Stimulated activated naive CD8-positive, alpha-beta T cell treated with anti-CD3 and anti-CD28 coated beads, Interleukin-15, amount 100 ng/mL, for 72 hours (primary cell): Measurements from ENCODE around the gene SCUBE1.

Experiments
- ATAC-seq: fragments of 150-1000 bp; cut with Tn5 transposase; 2 replicates; pipeline ENCODE4 v1.10.0; 2021; ENCODE audit warnings: mild to moderate bottlenecking, moderate library complexity
- DNase-seq, 2 donors: peaks; one replicate each; pipeline ENCODE4 v3.0.0; 2021 to 2022
- H3K27ac Mint-ChIP-seq, 2 donors: one replicate each; pipeline ENCODE4 v1.8.0; 2022; ENCODE audit warnings: mild to moderate bottlenecking in 2 of 2, mixed read lengths in 2 of 2, moderate library complexity in 2 of 2
- H3K27me3 Mint-ChIP-seq: one replicate; pipeline ENCODE4 v1.8.0; 2022; ENCODE audit warnings: mixed read lengths
- H3K4me1 Mint-ChIP-seq: one replicate; pipeline ENCODE4 v1.8.0; 2022; ENCODE audit warnings: mild to moderate bottlenecking, mixed read lengths
- H3K4me3 Mint-ChIP-seq, 2 donors: one replicate each; pipeline ENCODE4 v1.8.0; 2022; ENCODE audit warnings: mild to moderate bottlenecking in 2 of 2, mixed read lengths in 2 of 2, moderate library complexity in 1 of 2
- H3K9me3 Mint-ChIP-seq, 2 donors: one replicate each; pipeline ENCODE4 v1.8.0; 2022; ENCODE audit warnings: mixed read lengths in 2 of 2

The SCUBE1 gene

DNA sequence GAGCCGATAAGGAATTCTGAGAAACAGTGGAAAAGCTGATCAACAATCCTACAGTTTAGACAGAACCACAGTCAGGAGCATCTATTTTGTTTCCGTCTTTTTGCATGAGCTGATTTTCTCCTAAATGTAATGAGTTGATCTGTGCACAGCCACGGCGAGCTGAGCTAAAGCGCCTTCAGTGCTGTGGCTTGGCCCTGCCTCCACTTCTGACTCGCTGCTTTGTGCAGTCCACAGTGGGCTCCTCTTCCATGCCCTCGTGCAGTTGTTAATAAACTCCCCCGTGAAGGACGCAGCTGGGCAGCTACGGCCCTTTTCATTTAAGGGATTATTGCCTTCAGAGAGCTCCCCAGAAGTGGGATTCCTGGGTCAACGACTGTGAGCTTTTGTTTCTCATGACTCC, 39.4 kb downstream of the SCUBE1 start:
- H3K9me3 Mint-ChIP-seq = no peaks in the 10 kb centered on the region
- H3K4me1 Mint-ChIP-seq = peaks cover 7% of the 10 kb centered on the region
- ATAC-seq (no peak), DNase-seq (no peak)
- no peak overlapping the region for H3K4me3 Mint-ChIP-seq
- peaks cover 11% of the 10 kb centered on the region for H3K27me3 Mint-ChIP-seq
- H3K27ac Mint-ChIP-seq = peak overlapping the region in 1 of 2 donors; percentile 33

DNA sequence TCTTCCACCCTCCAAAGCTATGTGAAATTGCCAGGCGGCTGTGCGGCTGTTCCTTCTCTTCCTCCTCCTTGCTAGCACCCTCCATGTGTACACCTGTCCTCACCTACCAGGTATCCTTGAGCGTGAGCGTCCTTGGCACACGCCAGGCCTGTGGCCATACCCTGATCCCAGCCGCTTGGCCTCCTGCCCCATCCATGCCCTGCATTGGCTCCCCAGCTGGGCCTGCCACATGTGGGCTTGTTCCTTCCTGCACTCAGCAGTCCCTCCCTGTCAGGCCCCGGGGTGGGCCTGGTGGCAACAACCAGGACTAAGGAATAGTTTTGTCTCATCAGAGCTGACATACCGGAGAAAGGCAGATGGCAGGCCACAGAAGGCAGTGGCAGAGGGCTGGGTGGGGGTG, 40.0 kb downstream of the SCUBE1 start:
- H3K9me3 Mint-ChIP-seq = no peaks in the 10 kb centered on the region
- DNase-seq (no peak), ATAC-seq (no peak)
- H3K27ac Mint-ChIP-seq = no peak overlapping the region
- H3K4me3 Mint-ChIP-seq = no peak overlapping the region
- H3K4me1 Mint-ChIP-seq = peaks cover 7% of the 10 kb centered on the region
- peaks cover 11% of the 10 kb centered on the region for H3K27me3 Mint-ChIP-seq

DNA sequence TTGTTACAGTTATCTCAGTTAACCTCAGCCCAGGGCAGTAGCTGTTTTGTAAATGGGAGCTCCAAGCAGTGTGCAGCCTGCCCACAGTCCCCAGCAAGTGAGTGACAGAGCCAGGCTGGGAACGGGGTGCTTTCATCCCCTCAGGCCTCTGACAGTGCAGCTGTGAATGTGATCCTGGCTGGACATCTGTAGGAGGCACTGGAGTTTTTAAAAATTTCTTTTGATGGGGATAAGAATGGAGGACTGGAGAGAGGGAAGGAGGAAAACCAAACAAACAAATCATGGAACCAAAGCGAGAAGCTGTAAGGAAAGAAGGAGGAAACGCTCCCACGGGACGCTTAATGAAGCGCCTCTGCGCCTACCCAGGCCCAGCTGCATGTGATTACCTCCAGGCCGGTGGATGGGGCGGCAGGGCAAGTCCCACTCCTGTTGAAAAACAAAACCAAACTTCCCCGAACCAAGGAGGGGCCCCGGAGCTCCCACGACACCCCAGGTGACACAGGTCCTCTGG, 40.6 kb downstream of the SCUBE1 start:
- Mint-ChIP-seq H3K4me1 (peaks cover 7% of the 10 kb centered on the region), H3K27me3 (peaks cover 11% of the 10 kb centered on the region), H3K9me3 (no peaks in the 10 kb centered on the region), H3K4me3 (no peak overlapping the region), H3K27ac (no peak overlapping the region)
- DNase-seq (no peak), ATAC-seq (no peak)

DNA sequence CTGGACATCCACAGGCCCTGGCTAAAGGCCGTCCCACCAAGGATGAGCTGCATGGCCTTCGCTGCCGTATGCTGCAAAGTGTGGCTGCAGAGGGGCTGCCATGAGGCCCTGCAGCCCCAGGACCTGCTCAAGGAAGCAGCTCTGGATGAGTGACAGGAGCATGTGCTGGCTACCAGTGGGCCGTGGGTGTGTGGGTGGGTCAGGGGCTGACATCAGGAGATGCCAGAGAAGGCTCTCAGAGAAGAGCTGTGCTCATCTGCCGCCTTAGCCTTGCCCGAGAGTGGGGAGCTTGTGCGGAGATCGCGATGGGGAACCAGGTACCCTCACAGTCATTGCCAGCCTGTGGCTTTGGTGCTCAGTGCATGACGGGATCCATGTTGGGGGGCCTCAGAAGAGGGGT, 41.3 kb downstream of the SCUBE1 start:
- Mint-ChIP-seq H3K27ac (no peak overlapping the region), H3K4me1 (peaks cover 7% of the 10 kb centered on the region), H3K4me3 (no peak overlapping the region), H3K9me3 (no peaks in the 10 kb centered on the region), H3K27me3 (peaks cover 11% of the 10 kb centered on the region)
- DNase-seq = no peak
- ATAC-seq = no peak

DNA sequence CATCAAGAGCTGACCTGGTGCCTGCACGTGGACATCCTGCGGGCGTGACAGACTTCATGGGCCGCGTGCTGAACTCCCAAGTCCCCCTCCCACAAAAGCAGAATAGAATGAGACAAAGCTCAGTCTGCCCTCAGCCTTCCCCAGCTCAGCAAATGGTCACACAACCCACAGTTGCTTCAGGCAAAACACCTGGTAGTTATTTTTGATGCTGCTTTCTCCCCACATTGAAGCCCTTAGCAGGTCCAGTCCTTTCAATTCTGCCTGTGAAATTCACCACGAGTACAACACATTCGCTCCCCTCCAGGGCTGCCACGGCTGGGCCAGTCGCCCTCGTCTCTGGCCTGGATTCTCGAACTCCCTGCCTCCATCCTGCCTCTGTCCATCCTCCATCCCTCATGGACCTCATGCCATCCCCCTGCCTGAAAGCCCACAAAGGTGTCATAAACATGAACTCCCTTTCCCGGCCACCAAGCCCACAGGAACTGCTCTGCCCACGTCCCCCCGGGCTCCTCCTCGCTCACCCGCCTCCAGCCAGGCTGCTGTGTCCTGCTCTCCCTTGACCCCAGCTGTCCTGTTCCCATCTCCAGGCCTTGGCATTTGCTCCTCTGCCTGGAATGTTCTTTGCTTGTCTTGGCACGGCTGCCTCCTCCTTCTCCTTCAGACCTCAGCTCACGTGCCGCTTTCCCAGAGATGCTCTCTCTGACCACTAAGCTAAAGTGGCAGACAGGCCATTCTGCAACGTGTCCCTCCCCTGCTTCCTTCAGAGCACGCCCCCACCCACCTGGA, 42.1 kb downstream of the SCUBE1 start:
- ATAC-seq (no peak), DNase-seq (no peak)
- Mint-ChIP-seq H3K27ac (no peak overlapping the region), H3K9me3 (no peaks in the 10 kb centered on the region), H3K4me3 (no peak overlapping the region), H3K27me3 (peaks cover 11% of the 10 kb centered on the region), H3K4me1 (peaks cover 7% of the 10 kb centered on the region)

DNA sequence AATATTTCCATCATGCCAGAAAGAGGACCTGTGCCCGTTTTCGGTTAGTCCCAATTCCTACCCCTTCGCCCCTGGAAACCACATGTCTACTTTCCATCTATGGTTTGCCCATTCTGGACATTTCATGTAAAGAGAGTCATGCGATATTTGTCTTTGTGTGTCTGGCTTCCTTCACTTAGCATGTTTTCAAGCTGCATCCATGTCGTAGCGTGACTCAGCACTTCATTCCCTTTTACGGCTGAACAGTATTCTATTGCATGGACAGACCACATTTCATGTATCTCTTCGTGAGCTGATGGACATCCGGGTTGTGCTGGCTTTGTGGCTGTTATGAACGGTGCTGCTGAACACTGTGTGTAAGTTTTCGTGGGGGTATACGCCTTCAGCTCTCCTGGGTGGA, 43.4 kb downstream of the SCUBE1 start:
- H3K4me3 Mint-ChIP-seq = no peak overlapping the region
- no peak overlapping the region for H3K27ac Mint-ChIP-seq
- no peak for DNase-seq
- no peak for ATAC-seq
- H3K9me3 Mint-ChIP-seq = no peaks in the 10 kb centered on the region
- H3K4me1 Mint-ChIP-seq = peaks cover 7% of the 10 kb centered on the region
- peaks cover 11% of the 10 kb centered on the region for H3K27me3 Mint-ChIP-seq

DNA sequence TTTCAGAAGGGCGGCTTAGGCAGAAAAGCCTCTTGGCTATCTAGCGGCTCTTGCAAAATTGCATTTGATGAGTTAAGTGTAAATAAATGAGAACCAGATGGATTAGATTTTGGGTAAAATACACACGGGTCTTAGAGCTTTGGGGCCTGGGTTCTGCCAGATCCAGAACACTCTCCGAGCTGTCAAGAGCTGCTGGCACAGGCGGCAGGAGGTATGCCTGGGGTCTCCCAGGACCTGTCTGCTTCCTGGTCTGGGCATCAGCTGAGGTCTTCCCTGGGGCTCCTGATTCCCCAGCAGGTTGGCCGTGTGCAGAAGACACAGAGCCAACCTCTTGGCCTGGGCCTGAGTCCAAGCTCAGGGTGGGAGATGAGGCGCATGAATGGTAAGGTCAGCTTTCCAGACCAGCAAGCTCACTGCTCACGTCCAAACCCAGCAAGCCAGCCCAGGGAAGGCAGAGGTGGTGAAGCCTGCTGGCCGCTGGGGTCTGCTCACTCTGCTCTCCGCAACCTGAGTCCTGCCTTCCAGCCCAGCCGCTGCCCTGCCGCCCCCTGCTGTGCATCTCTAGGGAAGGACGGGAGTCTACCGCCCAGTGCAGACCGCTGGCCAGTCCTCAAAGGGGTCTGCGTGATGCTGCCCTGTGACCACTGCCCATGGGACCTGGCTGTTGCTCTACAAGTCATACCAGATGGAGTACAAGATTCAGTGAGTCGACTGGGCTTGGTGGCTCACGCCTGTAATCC, 44.9 kb downstream of the SCUBE1 start:
- no peak for ATAC-seq
- Mint-ChIP-seq H3K27ac (peak overlapping the region in 1 of 2 donors; percentile 68), H3K9me3 (no peaks in the 10 kb centered on the region), H3K4me3 (no peak overlapping the region), H3K4me1 (peaks cover 7% of the 10 kb centered on the region), H3K27me3 (peaks cover 11% of the 10 kb centered on the region)
- DNase-seq = no peak

DNA sequence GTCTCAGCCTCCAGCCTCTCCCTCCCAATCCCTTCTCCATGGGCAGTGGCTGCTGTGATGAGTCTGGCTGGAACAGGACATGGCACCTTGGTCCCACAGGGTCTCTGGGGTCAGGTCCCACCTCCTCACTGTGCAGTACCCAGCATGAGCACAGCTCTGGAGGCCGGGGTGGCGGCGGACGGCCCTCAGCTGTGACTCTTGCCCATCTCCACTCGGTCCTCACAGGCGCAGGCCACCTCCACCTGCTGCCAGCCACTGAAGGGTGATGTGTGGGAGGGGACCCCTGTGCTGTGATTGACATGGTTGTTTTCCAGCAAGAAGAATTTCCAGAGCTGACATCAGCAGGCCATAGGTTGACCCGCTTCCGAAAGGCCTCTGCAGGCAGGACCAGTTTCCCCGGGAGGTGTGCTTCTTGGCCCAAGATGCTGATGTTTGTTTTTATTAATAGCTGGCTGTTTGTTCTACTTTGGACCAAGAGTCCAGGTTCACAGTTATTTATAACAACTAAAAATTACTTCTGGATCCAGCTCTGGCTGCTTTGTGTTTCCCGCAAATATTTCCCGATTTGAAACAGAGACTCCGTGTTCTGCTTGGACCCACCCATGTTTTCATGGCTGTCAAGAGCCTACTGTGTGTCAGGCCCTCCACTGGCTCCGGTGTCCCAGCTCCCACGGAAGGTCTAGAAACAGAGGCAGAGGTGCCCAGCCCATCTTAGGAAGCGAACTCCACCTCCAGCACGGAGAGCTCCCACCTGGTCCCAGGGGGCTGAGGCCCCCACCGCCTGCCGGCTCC, 45.7 kb downstream of the SCUBE1 start:
- Mint-ChIP-seq H3K27ac (peak overlapping the region in 1 of 2 donors; percentile 68), H3K9me3 (no peaks in the 10 kb centered on the region), H3K4me1 (peaks cover 7% of the 10 kb centered on the region), H3K27me3 (peaks cover 11% of the 10 kb centered on the region), H3K4me3 (no peak overlapping the region)
- DNase-seq = no peak
- ATAC-seq = no peak

DNA sequence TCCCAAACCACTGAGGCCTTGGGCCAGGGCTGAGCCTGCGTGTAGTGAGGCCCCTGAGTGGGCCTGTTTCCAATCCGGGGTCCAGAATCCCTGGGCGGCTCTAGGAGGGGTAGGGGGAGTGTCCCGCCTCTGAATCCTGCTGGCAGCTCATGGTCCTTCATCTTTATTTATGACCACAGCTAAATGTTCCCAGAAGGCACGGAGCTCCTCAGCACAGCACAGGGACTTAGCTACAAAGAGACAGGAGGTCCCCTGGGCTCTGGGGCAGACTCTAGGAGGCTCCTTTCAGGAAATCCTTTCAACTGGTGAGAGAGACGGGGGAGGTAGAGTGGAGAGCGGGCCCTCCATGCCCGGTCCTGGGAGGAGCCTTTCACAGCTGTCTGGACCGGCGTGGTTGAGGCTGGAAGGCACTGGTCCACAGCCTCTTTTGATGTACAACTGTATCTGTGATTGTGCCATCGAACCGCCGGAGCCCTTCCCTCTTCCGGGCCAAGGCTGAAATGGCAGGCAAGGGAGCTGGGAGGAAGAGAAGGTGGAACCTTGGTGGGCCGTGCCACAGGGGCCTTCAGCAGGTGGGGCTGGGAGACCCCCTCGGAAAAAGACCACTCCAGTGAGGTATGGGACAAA, 46.8 kb downstream of the SCUBE1 start:
- DNase-seq (no peak), ATAC-seq (no peak)
- peaks cover 7% of the 10 kb centered on the region for H3K4me1 Mint-ChIP-seq
- peaks cover 7% of the 10 kb centered on the region for H3K27me3 Mint-ChIP-seq
- peak overlapping the region in 1 of 2 donors; percentile 48 for H3K27ac Mint-ChIP-seq
- H3K4me3 Mint-ChIP-seq = no peak overlapping the region
- H3K9me3 Mint-ChIP-seq = no peaks in the 10 kb centered on the region

DNA sequence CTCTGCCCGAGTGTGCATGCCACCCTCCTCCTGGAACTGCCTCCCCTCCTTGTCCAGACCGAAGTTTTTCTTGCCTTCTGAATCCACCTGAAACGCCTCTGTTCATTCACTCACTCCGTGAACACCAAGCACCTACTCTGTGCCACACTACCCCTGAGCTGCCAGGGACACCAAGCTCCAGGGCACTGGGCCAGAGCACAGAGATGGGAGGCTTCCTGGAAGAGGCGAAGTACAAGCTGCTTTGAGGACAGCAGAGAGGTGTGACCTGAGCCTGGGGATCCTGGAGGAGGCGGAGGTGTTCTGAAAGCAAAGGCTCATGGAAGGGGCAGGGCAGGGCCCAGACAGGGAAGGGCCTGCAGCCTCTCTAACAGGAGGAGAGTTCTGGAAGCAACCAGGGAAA, 47.5 kb downstream of the SCUBE1 start:
- Mint-ChIP-seq H3K4me3 (no peak overlapping the region), H3K27ac (peak overlapping the region in 1 of 2 donors; percentile 35), H3K9me3 (no peaks in the 10 kb centered on the region), H3K4me1 (peaks cover 7% of the 10 kb centered on the region), H3K27me3 (peaks cover 4% of the 10 kb centered on the region)
- DNase-seq (no peak), ATAC-seq (no peak)

DNA sequence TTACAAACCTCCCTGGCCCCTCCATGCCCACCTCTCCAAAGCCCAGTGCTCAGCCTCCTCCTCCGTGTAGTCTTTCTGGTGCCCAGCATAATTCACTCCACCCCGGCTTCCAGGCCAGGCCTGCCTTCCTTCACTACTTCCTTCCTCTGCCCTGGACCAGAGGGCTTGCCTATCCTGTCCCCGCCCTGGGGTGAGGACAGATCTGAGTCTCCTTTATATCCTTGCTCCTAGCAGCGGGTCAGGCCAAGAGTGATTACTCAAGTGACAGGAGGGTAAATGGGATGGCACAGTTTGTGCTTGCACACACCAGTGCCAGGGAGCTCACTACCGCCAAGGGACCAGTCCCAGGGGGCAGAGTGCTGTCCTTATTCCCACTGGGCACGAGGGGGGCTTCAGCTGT, 48.0 kb downstream of the SCUBE1 start:
- DNase-seq = no peak
- H3K9me3 Mint-ChIP-seq = no peaks in the 10 kb centered on the region
- no peak overlapping the region for H3K27ac Mint-ChIP-seq
- H3K27me3 Mint-ChIP-seq = peaks cover 8% of the 10 kb centered on the region
- no peak overlapping the region for H3K4me3 Mint-ChIP-seq
- no peak for ATAC-seq
- peaks cover 7% of the 10 kb centered on the region for H3K4me1 Mint-ChIP-seq

DNA sequence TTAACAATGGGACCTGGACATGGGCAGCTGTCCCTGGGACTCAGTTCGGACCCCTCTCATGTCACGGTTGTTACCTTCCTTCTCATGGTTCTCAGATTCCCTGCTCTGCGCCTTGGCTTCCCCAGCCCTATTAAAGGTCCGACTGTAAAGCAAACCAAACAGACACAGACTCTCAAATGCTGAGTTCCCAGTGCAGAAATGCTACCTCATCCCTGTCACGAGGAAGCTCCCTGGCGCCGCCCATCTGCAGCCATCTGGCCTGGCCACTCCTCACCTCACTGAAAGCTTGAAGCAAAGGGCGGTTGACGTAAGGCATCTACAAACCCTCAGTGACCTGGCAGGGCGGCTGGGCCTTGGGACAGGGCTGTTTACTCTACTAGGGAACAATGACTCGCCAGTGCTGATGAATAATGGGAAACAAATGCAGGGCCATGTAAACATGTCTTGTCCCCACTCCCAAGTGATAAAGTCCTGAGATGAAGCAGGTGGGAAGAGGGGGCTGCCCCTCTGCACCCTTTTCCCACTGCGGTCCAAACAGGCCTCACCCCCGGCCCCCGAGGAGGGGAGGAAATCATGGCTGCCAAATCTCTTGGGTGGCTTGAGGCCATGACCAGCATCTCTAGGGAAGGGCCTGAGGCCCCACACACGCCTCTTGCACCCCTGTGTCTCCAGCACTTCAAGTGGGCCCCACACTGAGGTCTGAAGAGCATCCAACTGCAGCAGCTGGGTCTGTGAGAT, 49.3 kb downstream of the SCUBE1 start:
- Mint-ChIP-seq H3K4me3 (no peak overlapping the region), H3K27me3 (peaks cover 15% of the 10 kb centered on the region), H3K27ac (no peak overlapping the region), H3K9me3 (no peaks in the 10 kb centered on the region), H3K4me1 (peaks cover 17% of the 10 kb centered on the region)
- ATAC-seq (no peak), DNase-seq (no peak)

DNA sequence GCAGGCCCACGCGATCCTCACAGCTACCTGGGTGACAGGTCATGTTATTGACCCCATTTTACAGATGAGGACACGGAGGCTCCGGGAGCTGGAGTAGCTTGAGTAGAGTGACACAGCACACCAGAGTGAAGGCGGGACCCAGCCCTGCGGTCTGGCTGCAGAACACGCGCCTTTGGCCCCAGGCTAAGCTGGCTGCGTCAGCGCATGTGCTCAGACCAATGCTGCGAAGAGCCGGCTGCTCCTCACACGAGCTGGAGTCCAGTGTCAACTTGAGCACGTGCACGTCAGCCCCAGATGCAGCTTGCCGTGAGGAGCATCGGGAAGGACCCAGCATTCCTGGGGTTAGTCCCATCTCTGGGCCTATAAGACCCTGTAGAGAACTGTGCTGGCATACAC, 49.9 kb downstream of the SCUBE1 start:
- Mint-ChIP-seq H3K27me3 (peaks cover 20% of the 10 kb centered on the region), H3K27ac (no peak overlapping the region), H3K4me1 (peaks cover 21% of the 10 kb centered on the region), H3K4me3 (no peak overlapping the region), H3K9me3 (no peaks in the 10 kb centered on the region)
- no peak for DNase-seq
- ATAC-seq = no peak

DNA sequence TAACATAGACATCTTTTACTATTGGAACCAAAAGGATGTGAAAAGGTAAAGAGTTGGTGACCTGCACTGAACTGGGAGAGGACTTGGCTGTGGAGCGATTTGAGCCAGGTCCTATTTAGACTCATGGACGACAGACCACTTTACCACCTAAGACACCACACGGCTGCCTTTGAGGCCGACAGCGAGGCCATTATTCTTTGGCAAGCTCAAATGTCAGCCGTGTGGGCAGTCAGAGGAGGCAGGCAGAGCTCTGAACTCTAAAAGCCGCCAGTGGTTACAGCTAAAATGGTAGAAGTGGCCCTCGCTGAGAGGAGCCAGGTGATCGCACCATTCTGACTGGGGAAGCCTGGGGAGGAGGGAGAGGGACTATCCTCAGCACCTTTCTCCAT, 50.5 kb downstream of the SCUBE1 start:
- no peak for ATAC-seq
- Mint-ChIP-seq H3K4me3 (no peak overlapping the region), H3K4me1 (peaks cover 21% of the 10 kb centered on the region), H3K9me3 (no peaks in the 10 kb centered on the region), H3K27ac (no peak overlapping the region), H3K27me3 (peaks cover 20% of the 10 kb centered on the region)
- DNase-seq = no peak

DNA sequence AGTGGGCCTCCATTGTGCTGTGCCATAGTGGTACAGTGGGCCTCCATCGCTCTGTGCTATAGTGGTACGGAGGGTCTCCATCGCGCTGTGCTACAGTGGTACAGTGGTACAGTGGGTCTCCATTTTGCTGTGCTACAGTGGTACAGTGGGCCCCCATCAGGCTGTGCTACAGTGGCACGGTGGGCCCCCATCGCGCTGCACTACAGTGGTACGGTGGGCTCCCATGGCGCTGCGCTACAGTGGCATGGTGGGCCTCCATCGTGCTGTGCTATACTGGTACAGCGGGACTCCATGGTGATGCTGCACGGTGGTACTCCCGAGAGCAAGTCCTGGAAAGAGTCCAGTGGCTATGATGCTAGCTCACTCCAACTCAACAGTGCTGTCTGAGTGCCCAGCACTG, 51.8 kb downstream of the SCUBE1 start:
- H3K4me3 Mint-ChIP-seq = no peak overlapping the region
- ATAC-seq = peak; percentile 26
- peaks cover 21% of the 10 kb centered on the region for H3K4me1 Mint-ChIP-seq
- H3K27ac Mint-ChIP-seq = no peak overlapping the region
- H3K27me3 Mint-ChIP-seq = peaks cover 20% of the 10 kb centered on the region
- no peak for DNase-seq
- no peaks in the 10 kb centered on the region for H3K9me3 Mint-ChIP-seq
